ENCODE results near the gene TTC7B. TPM values are rescaled to one million over a fixed set of nuclear protein-coding genes. Genes with fewer than 3 reads are reported as not detected.

Gene TTC7B
- total RNA-seq, 4 donors from 2014 or later: 3.3 to 18.1 (median 10.0) TPM

DNA sequence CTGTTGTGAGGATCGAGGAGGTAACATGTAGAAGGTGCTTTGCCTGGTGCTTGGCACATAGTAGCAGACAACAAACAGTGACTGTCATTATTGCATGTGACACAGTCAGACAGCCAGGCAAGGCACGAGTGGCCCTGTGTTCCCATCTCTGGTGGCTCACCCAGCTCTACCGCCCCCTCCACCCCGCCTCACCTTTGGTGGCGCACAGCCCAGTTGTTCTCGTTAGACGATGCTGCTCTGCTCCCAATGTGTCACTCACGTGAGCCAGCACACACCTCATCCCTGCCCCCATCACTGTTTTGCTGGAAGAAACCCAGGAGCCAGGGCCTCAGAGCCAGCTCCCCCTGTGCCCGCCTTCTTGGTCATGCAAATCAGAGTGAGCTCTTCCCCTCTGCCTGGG, 306.1 kb downstream of the TTC7B start:
- Histone ChIP-seq H3K4me3 (no peak overlapping the region), H3K27ac (peak overlapping the region; percentile 29 to 77 (median 49)), H3K27me3 (no peaks in the 10 kb centered on the region), H3K4me1 (peaks cover 30 to 67% (median 46%) of the 10 kb centered on the region in 3 donors), H3K36me3 (no peaks in the 10 kb centered on the region), H3K9me3 (no peaks in the 10 kb centered on the region)
- DNase-seq: no peak
- 34 to 53% methylated on average over 5 to 6 of the region's 9 CpGs for WGBS, 2 donors
- intact Hi-C loops (cut with DNase I): loop anchor here (10.0 kb wide), 1 partner anchor 105 kb away; no protein-coding TSS in a partner anchor
- TF ChIP-seq, protein P1, sequence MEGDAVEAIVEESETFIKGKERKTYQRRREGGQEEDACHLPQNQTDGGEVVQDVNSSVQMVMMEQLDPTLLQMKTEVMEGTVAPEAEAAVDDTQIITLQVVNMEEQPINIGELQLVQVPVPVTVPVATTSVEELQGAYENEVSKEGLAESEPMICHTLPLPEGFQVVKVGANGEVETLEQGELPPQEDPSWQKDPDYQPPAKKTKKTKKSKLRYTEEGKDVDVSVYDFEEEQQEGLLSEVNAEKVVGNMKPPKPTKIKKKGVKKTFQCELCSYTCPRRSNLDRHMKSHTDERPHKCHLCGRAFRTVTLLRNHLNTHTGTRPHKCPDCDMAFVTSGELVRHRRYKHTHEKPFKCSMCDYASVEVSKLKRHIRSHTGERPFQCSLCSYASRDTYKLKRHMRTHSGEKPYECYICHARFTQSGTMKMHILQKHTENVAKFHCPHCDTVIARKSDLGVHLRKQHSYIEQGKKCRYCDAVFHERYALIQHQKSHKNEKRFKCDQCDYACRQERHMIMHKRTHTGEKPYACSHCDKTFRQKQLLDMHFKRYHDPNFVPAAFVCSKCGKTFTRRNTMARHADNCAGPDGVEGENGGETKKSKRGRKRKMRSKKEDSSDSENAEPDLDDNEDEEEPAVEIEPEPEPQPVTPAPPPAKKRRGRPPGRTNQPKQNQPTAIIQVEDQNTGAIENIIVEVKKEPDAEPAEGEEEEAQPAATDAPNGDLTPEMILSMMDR (IDR thresholded peaks at IDR 0.05): no peak
- TF ChIP-seq POLR2A (IDR thresholded peaks at IDR 0.05): no peak

DNA sequence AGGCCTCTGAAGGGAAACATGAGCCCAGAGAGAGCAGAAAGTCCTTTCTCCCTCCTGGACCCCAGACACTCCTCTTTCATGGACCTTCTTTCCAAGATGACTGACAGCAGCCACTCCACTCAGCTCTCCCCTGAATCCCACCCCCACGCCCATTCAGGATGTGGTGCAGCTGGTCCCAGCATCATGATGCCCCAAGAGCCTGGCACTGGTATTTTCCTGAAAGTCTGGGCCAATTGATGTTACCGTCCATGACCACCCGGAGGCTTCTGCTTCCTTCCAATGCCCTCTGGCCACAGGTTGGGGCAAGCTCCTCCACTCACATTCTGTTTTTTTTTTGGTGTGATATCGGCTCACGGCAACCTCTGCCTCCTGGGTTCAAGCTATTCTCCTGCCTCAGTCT, 306.8 kb downstream of the TTC7B start:
- Histone ChIP-seq H3K36me3 (no peaks in the 10 kb centered on the region), H3K4me3 (no peak overlapping the region), H3K27ac (peak overlapping the region; percentile 29 to 77 (median 49)), H3K4me1 (peaks cover 30 to 64% (median 46%) of the 10 kb centered on the region in 3 donors), H3K9me3 (no peaks in the 10 kb centered on the region), H3K27me3 (no peaks in the 10 kb centered on the region)
- TF ChIP-seq POLR2A (IDR thresholded peaks at IDR 0.05): no peak
- TF ChIP-seq, protein P1 (IDR thresholded peaks at IDR 0.05): no peak
- intact Hi-C loops (cut with DNase I): no loop called here
- DNase-seq: no peak
- WGBS, 2 donors: 40 to 61% methylated on average over 3 to 4 of the region's 5 CpGs

DNA sequence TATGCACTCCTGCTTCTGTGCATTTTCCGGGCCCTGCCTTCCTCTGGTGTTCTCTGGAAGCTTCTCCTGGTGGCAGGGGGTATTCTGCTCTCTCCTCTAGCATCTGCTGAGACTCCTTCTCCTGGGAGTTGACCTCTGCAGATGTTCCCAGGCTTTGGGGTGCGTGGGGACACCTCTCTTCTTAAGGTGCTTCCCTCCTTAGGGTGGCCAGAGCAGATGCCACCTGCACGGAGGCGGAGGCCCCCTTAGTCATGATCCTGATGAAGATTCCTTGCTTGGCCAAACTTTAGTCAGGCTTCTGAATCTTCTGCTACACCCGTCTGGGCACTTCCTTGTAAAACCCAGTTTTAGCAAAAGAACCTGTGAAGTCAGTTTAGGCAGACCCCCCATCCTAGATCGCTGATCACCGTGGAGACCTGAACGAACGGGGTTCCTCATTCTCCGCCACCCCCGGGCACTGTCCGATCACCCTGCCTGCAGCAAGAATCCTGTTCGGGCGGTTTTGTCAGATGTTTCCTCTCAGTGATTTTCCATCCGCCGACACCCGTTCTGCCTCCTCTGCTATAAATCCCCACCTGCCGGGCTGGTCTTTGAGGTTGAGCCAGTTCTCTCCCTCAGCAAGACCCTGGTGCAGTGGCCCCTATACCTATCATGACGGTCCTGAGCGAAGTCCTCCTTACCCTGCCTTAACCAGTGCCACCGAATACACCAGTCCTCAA, 307.5 kb downstream of the TTC7B start:
- Histone ChIP-seq H3K4me3 (no peak overlapping the region), H3K36me3 (no peaks in the 10 kb centered on the region), H3K9me3 (no peaks in the 10 kb centered on the region), H3K27me3 (no peaks in the 10 kb centered on the region), H3K4me1 (peaks cover 25 to 57% (median 40%) of the 10 kb centered on the region in 3 donors), H3K27ac (peak overlapping the region; percentile 29 to 77 (median 50))
- 18 to 28% methylated on average over 16 to 21 of the region's 21 CpGs for whole genome bisulfite sequencing, 2 donors
- TF ChIP-seq POLR2A (IDR thresholded peaks at IDR 0.05): no peak
- TF ChIP-seq, protein P1 (IDR thresholded peaks at IDR 0.05): no peak
- DNase-seq: no peak
- intact Hi-C loops (cut with DNase I): no loop called here

DNA sequence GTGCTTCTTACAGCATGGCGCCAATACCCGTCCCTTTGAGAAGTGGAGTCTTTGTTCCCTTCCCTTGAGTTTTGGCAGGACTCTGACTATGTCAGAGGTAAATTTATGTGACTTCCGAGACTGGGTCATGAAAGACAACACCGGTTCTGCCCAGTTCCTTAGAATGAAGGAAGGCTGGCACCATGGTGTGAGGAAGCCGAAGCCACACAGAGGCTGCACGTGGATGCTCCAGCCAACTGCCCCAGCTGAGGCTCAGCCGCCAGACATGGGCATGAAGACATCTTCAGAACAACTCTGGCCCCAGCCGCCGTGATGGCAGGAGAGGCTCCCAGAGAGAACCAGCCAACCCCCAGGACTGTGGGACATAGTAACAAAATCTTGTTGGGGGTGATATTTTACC, 308.2 kb downstream of the TTC7B start:
- intact Hi-C loops (cut with DNase I): no loop called here
- no peaks in the 10 kb centered on the region for H3K27me3 ChIP-seq
- H3K4me3 ChIP-seq: no peak overlapping the region
- DNase-seq: no peak
- H3K36me3 ChIP-seq: no peaks in the 10 kb centered on the region
- 86 to 100% methylated on average over 2 to 4 of the region's 9 CpGs for WGBS, 2 donors
- peak overlapping the region in 1 of 4 donors; percentile 77 for H3K27ac ChIP-seq
- H3K4me1 ChIP-seq: peaks cover 18 to 50% (median 33%) of the 10 kb centered on the region in 3 donors
- TF ChIP-seq, protein P1 (IDR thresholded peaks at IDR 0.05): no peak
- TF ChIP-seq POLR2A (IDR thresholded peaks at IDR 0.05): no peak
- no peaks in the 10 kb centered on the region for H3K9me3 ChIP-seq

DNA sequence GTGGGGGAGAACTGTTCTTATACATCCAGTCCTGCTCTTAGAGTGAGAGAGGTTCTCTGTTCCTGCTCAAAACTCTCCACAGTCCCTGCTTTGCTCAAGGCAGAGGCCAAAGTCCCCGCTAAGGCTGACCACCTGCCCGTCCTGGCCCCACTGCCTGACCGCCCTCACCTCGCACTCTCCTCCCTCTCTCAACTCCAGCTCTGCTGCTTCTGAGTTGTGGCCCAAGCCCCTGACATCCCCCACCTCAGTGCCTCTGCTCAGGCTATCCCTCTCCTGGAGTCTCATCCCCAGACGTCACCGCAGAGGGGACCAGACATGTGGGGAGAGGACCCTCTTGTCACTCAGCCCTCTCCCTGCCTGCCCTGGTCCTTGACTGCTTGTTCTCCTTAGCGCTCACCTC, 308.8 kb downstream of the TTC7B start:
- Histone ChIP-seq H3K4me1 (peaks cover 12 to 44% (median 27%) of the 10 kb centered on the region in 3 donors), H3K9me3 (no peaks in the 10 kb centered on the region), H3K27me3 (no peaks in the 10 kb centered on the region), H3K27ac (no peak overlapping the region), H3K4me3 (no peak overlapping the region), H3K36me3 (no peaks in the 10 kb centered on the region)
- WGBS, 2 donors: 86 to 93% methylated on average over 6 to 7 of the region's 7 CpGs
- no peak for DNase-seq
- TF ChIP-seq, protein P1 (IDR thresholded peaks at IDR 0.05): no peak
- TF ChIP-seq POLR2A (IDR thresholded peaks at IDR 0.05): no peak
- intact Hi-C loops (cut with DNase I): no loop called here

All from esophagus squamous epithelium (tissue), 5 donors.